HepG2 (cell line): ENCODE results near the gene DNMBP. TPM values are rescaled to one million over a fixed set of nuclear protein-coding genes. Genes with fewer than 3 reads are reported as not detected.

Experiments
- ISL2 ChIP-seq: sonication (generic); formaldehyde crosslinking; IDR thresholded peaks from 2 replicates; pipeline ENCODE4 v1.5.0; 2020; ENCODE audit warnings: missing genetic modification reagents
- KDM1A ChIP-seq: IDR thresholded peaks from 2 replicates; pipeline ENCODE4 v1.6.1; 2016; ENCODE audit warnings: missing compliant biosample characterization
- MTA1 ChIP-seq: sonication (generic); formaldehyde crosslinking; IDR thresholded peaks from 2 replicates; pipeline ENCODE4 v1.4.0; 2020; ENCODE audit warnings: missing genetic modification reagents, mild to moderate bottlenecking, borderline replicate concordance
- RFX5 ChIP-seq: IDR thresholded peaks from 2 replicates; pipeline ENCODE4 v1.6.1; 2011; ENCODE audit warnings: low read depth, low read length, improper control_type of control experiment
- RXRB ChIP-seq: IDR thresholded peaks from 2 replicates; pipeline ENCODE4 v1.6.1; 2016; ENCODE audit warnings: borderline replicate concordance, missing genetic modification reagents, missing compliant biosample characterization
- STAG1 ChIP-seq: sonication (generic); formaldehyde crosslinking; IDR thresholded peaks from 2 replicates; pipeline ENCODE4 v1.4.0; 2020; ENCODE audit warnings: missing genetic modification reagents
- TBP ChIP-seq: sonication (generic); formaldehyde crosslinking; IDR thresholded peaks from 2 replicates; pipeline ENCODE4 v1.5.0; 2020; ENCODE audit warnings: missing genetic modification reagents
- ZNF205 ChIP-seq: IDR thresholded peaks from 2 replicates; pipeline ENCODE4 v1.6.1; 2018; ENCODE audit warnings: missing biosample characterization, missing genetic modification reagents
- ZNF329 ChIP-seq: sonication (generic); formaldehyde crosslinking; IDR thresholded peaks from 2 replicates; pipeline ENCODE4 v1.9.0; 2021; ENCODE audit warnings: low read depth, mild to moderate bottlenecking, missing genetic modification reagents
- ZNF451 ChIP-seq: sonication (generic); formaldehyde crosslinking; IDR thresholded peaks from 2 replicates; pipeline ENCODE4 v1.5.0; 2020; ENCODE audit warnings: mild to moderate bottlenecking, missing genetic modification reagents
- ZNF468 ChIP-seq: sonication (generic); formaldehyde crosslinking; IDR thresholded peaks from 2 replicates; pipeline ENCODE4 v1.8.0; 2022; ENCODE audit warnings: mild to moderate bottlenecking, moderate library complexity, missing genetic modification reagents
- ZNF563 ChIP-seq: sonication (generic); formaldehyde crosslinking; IDR thresholded peaks from 2 replicates; pipeline ENCODE4 v1.8.0; 2022; ENCODE audit warnings: mild to moderate bottlenecking, moderate library complexity, missing genetic modification reagents
- ZNF619 ChIP-seq: sonication (generic); formaldehyde crosslinking; IDR thresholded peaks from 2 replicates; pipeline ENCODE4 v1.4.0; 2020; ENCODE audit warnings: mild to moderate bottlenecking, missing genetic modification reagents
- ZNF775 ChIP-seq: sonication (generic); formaldehyde crosslinking; IDR thresholded peaks from 2 replicates; pipeline ENCODE4 v1.4.0; 2020; ENCODE audit warnings: missing genetic modification reagents, mild to moderate bottlenecking, moderate library complexity, borderline replicate concordance
- polyA plus RNA-seq, 8 experiments: library from polyadenylated mRNA; depleted of rRNA in 3 of 8; stranded (reverse) in 7 of 8; unstranded in 1 of 8; fragments of >200 nt; fragmentation: Illumina TruSeq in 4 of 8; extraction: Trizol in 4 of 8; gene quantifications; 2 replicates each; pipeline versions ENCODE4 v1.2.1 to v1.2.3, GENCODE V29; 2011 to 2016; ENCODE audit warnings: low read depth in 4 of 8, missing spikeins in 1 of 8, mixed read lengths in 1 of 8; ENCODE audit not compliant: insufficient read depth in 1 of 8
- total RNA-seq, 5 experiments: library from RNA; depleted of rRNA; stranded (reverse); fragments of >200 nt; fragmentation: Illumina TruSeq; extraction: Trizol; gene quantifications; 2 replicates each; pipeline ENCODE4 v1.2.3, GENCODE V29; 2016; ENCODE audit warnings: low read depth in 1 of 5
- TF ChIP-seq, protein P1 (sequence below): sonication (generic); formaldehyde crosslinking; conservative IDR thresholded peaks from 2 replicates; pipeline ENCODE4 v1.8.0; 2022; ENCODE audit warnings: mild to moderate bottlenecking, moderate library complexity, missing genetic modification reagents
- TF ChIP-seq, protein P2 (sequence below): sonication (generic); formaldehyde crosslinking; IDR thresholded peaks from 2 replicates; pipeline ENCODE4 v1.9.0; 2021; ENCODE audit warnings: missing genetic modification reagents, borderline replicate concordance
- TF ChIP-seq, protein P3 (sequence below): sonication (generic); formaldehyde crosslinking; IDR thresholded peaks from 2 replicates; pipeline ENCODE4 v1.4.0; 2020; ENCODE audit warnings: missing genetic modification reagents, borderline replicate concordance
- TF ChIP-seq, protein P4 (sequence below): sonication (generic); formaldehyde crosslinking; IDR thresholded peaks from 2 replicates; pipeline ENCODE4 v1.5.1; 2020; ENCODE audit warnings: mild to moderate bottlenecking, missing genetic modification reagents, borderline replicate concordance
- TF ChIP-seq, protein P5 (sequence below): sonication (generic); formaldehyde crosslinking; IDR thresholded peaks from 2 replicates; pipeline ENCODE4 v1.5.0; 2020; ENCODE audit warnings: mild to moderate bottlenecking, missing genetic modification reagents

Gene DNMBP
- total and polyA plus RNA-seq, 2 of the 13 experiments (the other 11 are each of a cell fraction or from before 2014, with no cell fraction given) = 3.6 to 6.3 TPM

DNA sequence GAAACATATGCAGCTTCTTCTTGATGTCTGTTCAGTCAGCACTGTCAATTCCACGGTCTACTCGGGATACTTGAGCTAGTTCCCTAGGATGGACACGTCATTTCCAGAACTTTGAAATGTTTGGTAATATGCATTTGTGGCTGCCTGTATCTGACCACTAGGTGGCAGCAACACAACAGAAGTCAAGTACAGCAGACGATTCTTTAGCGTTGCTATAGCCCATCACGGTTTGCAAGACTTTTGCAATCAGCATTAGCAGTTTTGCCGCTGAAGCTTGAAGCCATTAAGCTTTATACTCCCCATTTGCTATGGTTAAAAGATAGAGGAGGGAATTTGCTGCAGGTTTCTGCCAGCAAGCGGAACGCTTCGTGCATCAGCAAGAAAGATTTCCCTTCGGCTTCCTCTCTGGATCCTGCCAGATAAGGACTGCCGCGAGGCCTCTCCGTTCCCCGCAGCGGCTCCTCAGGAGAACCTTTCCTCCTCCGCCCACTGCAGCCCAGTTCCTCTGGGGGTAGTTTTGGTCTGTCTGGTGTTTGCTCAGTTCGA, 163.8 kb downstream of the DNMBP start (continued):
- TF ChIP-seq, protein P1, sequence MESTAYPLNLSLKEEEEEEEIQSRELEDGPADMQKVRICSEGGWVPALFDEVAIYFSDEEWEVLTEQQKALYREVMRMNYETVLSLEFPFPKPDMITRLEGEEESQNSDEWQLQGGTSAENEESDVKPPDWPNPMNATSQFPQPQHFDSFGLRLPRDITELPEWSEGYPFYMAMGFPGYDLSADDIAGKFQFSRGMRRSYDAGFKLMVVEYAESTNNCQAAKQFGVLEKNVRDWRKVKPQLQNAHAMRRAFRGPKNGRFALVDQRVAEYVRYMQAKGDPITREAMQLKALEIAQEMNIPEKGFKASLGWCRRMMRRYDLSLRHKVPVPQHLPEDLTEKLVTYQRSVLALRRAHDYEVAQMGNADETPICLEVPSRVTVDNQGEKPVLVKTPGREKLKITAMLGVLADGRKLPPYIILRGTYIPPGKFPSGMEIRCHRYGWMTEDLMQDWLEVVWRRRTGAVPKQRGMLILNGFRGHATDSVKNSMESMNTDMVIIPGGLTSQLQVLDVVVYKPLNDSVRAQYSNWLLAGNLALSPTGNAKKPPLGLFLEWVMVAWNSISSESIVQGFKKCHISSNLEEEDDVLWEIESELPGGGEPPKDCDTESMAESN (CRISPR knock-in tag) = 0 out of 2 replicates have a peak, but pooled peaks have one; percentile 30
- no peak for TF ChIP-seq KDM1A
- no peak for TF ChIP-seq ZNF619 (CRISPR knock-in tag)
- no peak for TF ChIP-seq ZNF775 (CRISPR knock-in tag)
- TF ChIP-seq STAG1 (CRISPR knock-in tag) = peak; percentile 90
- no peak for TF ChIP-seq ZNF451 (CRISPR knock-in tag)
- no peak for TF ChIP-seq TBP (CRISPR knock-in tag)
- TF ChIP-seq RXRB (CRISPR knock-in tag) = peak; percentile 18; the same call in 1 of the 2 replicates
- TF ChIP-seq, protein P2, sequence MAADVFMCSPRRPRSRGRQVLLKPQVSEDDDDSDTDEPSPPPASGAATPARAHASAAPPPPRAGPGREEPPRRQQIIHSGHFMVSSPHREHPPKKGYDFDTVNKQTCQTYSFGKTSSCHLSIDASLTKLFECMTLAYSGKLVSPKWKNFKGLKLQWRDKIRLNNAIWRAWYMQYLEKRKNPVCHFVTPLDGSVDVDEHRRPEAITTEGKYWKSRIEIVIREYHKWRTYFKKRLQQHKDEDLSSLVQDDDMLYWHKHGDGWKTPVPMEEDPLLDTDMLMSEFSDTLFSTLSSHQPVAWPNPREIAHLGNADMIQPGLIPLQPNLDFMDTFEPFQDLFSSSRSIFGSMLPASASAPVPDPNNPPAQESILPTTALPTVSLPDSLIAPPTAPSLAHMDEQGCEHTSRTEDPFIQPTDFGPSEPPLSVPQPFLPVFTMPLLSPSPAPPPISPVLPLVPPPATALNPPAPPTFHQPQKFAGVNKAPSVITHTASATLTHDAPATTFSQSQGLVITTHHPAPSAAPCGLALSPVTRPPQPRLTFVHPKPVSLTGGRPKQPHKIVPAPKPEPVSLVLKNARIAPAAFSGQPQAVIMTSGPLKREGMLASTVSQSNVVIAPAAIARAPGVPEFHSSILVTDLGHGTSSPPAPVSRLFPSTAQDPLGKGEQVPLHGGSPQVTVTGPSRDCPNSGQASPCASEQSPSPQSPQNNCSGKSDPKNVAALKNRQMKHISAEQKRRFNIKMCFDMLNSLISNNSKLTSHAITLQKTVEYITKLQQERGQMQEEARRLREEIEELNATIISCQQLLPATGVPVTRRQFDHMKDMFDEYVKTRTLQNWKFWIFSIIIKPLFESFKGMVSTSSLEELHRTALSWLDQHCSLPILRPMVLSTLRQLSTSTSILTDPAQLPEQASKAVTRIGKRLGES (CRISPR knock-in tag) = no peak
- TF ChIP-seq ZNF205 (CRISPR knock-in tag) = no peak
- TF ChIP-seq ZNF563 (CRISPR knock-in tag) = no peak
- TF ChIP-seq ZNF468 (CRISPR knock-in tag) = no peak
- TF ChIP-seq, protein P3, sequence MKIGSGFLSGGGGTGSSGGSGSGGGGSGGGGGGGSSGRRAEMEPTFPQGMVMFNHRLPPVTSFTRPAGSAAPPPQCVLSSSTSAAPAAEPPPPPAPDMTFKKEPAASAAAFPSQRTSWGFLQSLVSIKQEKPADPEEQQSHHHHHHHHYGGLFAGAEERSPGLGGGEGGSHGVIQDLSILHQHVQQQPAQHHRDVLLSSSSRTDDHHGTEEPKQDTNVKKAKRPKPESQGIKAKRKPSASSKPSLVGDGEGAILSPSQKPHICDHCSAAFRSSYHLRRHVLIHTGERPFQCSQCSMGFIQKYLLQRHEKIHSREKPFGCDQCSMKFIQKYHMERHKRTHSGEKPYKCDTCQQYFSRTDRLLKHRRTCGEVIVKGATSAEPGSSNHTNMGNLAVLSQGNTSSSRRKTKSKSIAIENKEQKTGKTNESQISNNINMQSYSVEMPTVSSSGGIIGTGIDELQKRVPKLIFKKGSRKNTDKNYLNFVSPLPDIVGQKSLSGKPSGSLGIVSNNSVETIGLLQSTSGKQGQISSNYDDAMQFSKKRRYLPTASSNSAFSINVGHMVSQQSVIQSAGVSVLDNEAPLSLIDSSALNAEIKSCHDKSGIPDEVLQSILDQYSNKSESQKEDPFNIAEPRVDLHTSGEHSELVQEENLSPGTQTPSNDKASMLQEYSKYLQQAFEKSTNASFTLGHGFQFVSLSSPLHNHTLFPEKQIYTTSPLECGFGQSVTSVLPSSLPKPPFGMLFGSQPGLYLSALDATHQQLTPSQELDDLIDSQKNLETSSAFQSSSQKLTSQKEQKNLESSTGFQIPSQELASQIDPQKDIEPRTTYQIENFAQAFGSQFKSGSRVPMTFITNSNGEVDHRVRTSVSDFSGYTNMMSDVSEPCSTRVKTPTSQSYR (CRISPR knock-in tag) = no peak
- no peak for TF ChIP-seq RFX5
- no peak for TF ChIP-seq MTA1 (CRISPR knock-in tag)
- TF ChIP-seq ISL2 (CRISPR knock-in tag) = no peak
- no peak for TF ChIP-seq ZNF329 (CRISPR knock-in tag)
- TF ChIP-seq, protein P4, sequence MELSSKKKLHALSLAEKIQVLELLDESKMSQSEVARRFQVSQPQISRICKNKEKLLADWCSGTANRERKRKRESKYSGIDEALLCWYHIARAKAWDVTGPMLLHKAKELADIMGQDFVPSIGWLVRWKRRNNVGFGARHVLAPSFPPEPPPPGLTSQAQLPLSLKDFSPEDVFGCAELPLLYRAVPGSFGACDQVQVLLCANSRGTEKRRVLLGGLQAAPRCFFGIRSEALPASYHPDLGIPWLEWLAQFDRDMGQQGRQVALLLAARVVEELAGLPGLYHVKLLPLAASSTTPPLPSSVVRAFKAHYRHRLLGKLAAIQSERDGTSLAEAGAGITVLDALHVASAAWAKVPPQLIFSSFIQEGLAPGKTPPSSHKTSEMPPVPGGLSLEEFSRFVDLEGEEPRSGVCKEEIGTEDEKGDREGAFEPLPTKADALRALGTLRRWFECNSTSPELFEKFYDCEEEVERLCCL (CRISPR knock-in tag) = no peak
- TF ChIP-seq, protein P5, sequence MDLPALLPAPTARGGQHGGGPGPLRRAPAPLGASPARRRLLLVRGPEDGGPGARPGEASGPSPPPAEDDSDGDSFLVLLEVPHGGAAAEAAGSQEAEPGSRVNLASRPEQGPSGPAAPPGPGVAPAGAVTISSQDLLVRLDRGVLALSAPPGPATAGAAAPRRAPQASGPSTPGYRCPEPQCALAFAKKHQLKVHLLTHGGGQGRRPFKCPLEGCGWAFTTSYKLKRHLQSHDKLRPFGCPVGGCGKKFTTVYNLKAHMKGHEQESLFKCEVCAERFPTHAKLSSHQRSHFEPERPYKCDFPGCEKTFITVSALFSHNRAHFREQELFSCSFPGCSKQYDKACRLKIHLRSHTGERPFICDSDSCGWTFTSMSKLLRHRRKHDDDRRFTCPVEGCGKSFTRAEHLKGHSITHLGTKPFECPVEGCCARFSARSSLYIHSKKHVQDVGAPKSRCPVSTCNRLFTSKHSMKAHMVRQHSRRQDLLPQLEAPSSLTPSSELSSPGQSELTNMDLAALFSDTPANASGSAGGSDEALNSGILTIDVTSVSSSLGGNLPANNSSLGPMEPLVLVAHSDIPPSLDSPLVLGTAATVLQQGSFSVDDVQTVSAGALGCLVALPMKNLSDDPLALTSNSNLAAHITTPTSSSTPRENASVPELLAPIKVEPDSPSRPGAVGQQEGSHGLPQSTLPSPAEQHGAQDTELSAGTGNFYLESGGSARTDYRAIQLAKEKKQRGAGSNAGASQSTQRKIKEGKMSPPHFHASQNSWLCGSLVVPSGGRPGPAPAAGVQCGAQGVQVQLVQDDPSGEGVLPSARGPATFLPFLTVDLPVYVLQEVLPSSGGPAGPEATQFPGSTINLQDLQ = no peak
